Measurements from ENCODE around the gene PRC1. TPM values are rescaled to one million over a fixed set of nuclear protein-coding genes. Genes with fewer than 3 reads are reported as not detected.

Gene PRC1
- polyA plus RNA-seq, 1 experiment, result 199 TPM

DNA sequence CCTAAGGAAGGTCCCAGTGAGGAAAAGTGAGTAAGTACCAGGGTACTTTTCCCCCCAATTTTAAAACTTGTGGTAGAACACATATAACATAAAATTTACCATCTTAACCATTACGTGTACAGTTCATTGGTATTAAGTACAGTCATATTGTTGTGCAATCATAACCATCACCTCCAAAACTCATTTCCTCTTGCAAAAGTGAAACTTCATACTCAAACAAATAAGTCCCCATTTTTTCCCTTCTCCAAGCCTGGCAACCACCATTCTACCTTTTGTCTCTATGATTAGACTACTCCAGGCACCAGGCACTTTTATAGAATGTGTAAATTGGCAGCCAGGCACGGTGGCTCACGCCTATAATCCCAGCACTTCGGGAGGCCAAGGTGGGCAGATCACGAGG lies 12.2 kb downstream of the PRC1 start:
- H3K27me3 ChIP-seq (ENCODE audit: control insufficient read depth, insufficient read depth, low read length), result no peaks in the 10 kb centered on the region
- ChIA-PET CTCF (interaction anchor here (2.0 to 8.5 kb wide), 2 partner anchors 25 to 49 kb away, joined by 7 to 84 read pairs; partner anchors contain the start of genes HDDC3 and RCCD1), POLR2A (no interaction called here)
- no peak for DNase-seq (ENCODE audit: low read depth)
- TF ChIP-seq, protein P1, sequence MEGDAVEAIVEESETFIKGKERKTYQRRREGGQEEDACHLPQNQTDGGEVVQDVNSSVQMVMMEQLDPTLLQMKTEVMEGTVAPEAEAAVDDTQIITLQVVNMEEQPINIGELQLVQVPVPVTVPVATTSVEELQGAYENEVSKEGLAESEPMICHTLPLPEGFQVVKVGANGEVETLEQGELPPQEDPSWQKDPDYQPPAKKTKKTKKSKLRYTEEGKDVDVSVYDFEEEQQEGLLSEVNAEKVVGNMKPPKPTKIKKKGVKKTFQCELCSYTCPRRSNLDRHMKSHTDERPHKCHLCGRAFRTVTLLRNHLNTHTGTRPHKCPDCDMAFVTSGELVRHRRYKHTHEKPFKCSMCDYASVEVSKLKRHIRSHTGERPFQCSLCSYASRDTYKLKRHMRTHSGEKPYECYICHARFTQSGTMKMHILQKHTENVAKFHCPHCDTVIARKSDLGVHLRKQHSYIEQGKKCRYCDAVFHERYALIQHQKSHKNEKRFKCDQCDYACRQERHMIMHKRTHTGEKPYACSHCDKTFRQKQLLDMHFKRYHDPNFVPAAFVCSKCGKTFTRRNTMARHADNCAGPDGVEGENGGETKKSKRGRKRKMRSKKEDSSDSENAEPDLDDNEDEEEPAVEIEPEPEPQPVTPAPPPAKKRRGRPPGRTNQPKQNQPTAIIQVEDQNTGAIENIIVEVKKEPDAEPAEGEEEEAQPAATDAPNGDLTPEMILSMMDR (IDR thresholded peaks at IDR 0.05; ENCODE audit: insufficient read depth, low read depth, low read length), result no peak
- H3K36me3 ChIP-seq (ENCODE audit: control insufficient read depth, insufficient read depth, low read length), result no peaks in the 10 kb centered on the region
- no peak overlapping the region for H3K4me3 ChIP-seq (ENCODE audit: low read depth, low read length)

DNA sequence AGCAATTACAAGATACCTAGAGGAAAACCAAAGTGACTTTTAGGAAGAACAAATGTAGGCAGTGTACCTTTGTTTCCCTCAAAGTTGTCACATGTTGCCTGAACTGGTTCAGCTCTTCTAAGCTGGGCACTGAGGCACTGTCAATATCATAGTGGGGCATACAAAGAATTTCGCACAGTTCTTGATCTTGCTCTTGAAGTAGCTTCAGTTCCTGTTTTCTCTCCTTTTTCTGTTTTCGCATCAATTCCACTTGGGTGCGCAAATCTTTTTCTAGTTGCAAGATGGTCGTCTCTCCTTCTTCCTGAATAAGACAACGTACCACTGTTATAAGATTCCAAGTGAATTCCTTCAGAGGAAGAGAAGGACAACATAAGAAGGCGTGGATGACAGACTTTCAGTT lies 12.7 kb downstream of the PRC1 start:
- TF ChIP-seq, protein P1 (IDR thresholded peaks at IDR 0.05; ENCODE audit: insufficient read depth, low read depth, low read length), result no peak
- Histone ChIP-seq H3K4me3 (ENCODE audit: low read depth, low read length) (no peak overlapping the region), H3K36me3 (ENCODE audit: control insufficient read depth, insufficient read depth, low read length) (no peaks in the 10 kb centered on the region), H3K27me3 (ENCODE audit: control insufficient read depth, insufficient read depth, low read length) (no peaks in the 10 kb centered on the region)
- POLR2A ChIA-PET, result no interaction called here
- DNase-seq (ENCODE audit: low read depth), result no peak
- CTCF ChIA-PET, result interaction anchor here (8.5 kb wide), 1 partner anchor 25 kb away, joined by 84 read pairs; the partner anchor contains the start of gene RCCD1

DNA sequence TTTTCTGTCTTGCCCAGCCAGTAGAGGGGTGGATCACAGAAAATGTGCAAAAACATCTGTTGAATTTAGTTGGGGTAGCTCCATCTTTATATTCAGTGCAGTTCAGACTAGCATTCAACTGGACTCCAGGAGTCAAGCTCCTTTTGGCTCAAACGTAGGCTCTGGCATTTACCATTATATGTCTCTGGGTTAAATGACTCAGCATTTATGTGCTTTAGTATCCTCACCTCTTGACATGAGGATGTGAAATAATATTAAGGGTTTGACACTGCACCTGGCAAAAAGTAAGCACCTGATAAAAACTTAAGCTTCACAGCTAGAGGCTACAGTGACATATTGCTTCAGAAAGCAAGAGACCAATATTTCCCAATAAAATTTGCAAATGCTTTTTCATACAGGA lies 14.8 kb downstream of the PRC1 start:
- no peak for DNase-seq (ENCODE audit: low read depth)
- TF ChIP-seq, protein P1 (IDR thresholded peaks at IDR 0.05; ENCODE audit: insufficient read depth, low read depth, low read length), result no peak
- no peaks in the 10 kb centered on the region for H3K27me3 ChIP-seq (ENCODE audit: control insufficient read depth, insufficient read depth, low read length)
- ChIA-PET CTCF (interaction anchor here (0.8 to 4.2 kb wide), 4 partner anchors 19 to 48 kb away, joined by 3 to 25 read pairs (median 6); partner anchors contain the start of gene UNC45A), POLR2A (no interaction called here)
- H3K36me3 ChIP-seq (ENCODE audit: control insufficient read depth, insufficient read depth, low read length), result no peaks in the 10 kb centered on the region
- H3K4me3 ChIP-seq (ENCODE audit: low read depth, low read length), result no peak overlapping the region

DNA sequence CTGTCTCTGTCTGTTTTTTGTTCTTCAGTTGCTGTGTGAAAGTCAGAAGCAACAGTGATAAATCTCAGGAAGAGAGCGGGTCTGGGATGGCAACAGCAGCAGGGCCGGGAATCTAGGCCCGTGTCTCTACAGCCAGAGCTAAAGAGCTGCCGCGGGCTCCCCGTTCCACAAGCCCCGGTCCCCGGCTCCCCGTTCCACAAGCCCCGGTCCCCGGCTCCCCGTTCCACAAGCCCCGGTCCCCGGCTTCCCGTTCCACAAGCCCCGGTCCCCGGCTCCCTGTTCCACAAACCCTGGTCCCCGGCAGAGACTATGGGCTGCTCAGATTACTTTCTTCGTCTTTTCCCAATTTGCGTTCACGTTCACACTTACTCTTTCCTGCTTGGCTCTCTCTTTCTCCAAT lies 20.1 kb downstream of the PRC1 start:
- TF ChIP-seq, protein P1 (IDR thresholded peaks at IDR 0.05; ENCODE audit: insufficient read depth, low read depth, low read length), result no peak
- no peak for DNase-seq (ENCODE audit: low read depth)
- H3K4me3 ChIP-seq (ENCODE audit: low read depth, low read length), result no peak overlapping the region
- H3K36me3 ChIP-seq (ENCODE audit: control insufficient read depth, insufficient read depth, low read length), result peaks cover 2% of the 10 kb centered on the region
- H3K27me3 ChIP-seq (ENCODE audit: control insufficient read depth, insufficient read depth, low read length), result no peaks in the 10 kb centered on the region
- ChIA-PET POLR2A (no interaction called here), CTCF (no interaction called here)

DNA sequence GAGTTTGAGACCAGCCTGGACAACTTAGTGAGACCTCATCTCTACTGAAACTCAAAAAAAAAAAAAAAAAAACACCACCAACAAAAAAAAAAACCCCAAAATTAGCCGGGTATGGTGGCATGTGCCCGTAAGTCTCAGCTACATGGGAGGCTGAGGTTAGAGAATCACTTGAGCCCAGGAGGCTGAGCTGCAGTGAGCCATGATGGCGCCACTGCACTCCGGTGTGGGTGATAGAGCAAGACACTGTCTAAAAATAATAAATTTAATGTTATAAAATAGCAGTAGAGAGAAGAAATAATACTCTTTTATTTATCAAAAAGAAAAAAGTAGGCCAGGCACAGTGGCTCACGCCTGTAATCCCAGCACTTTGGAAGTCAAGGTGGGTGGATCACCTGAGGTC lies 22.2 kb downstream of the PRC1 start:
- DNase-seq (ENCODE audit: low read depth), result no peak
- H3K27me3 ChIP-seq (ENCODE audit: control insufficient read depth, insufficient read depth, low read length), result no peaks in the 10 kb centered on the region

More for the DNA sequence above, 22.2 kb downstream of the PRC1 start:
- CTCF ChIA-PET, result interaction anchor here (1.0 kb wide), 1 partner anchor 15 kb away, joined by 9 read pairs; no protein-coding TSS in a partner anchor
- H3K4me3 ChIP-seq (ENCODE audit: low read depth, low read length), result no peak overlapping the region
- TF ChIP-seq, protein P1 (IDR thresholded peaks at IDR 0.05; ENCODE audit: insufficient read depth, low read depth, low read length), result no peak
- POLR2A ChIA-PET, result no interaction called here
- peaks cover 2% of the 10 kb centered on the region for H3K36me3 ChIP-seq (ENCODE audit: control insufficient read depth, insufficient read depth, low read length)

All from BJ (cell line).